ENCODE measurements around the gene GALR3.

GALR3 gene

GRCh38 chr22:37818409-37819104 is 4.6 kb upstream of the GALR3 start:
- DNase-seq: peak; percentile 78
- H3K36me3 ChIP-seq: no peaks in the 10 kb centered on the region
- H3K4me3 ChIP-seq (ENCODE audit: low read depth, low read length): peak overlapping the region; percentile 25
- TF ChIP-seq, protein P1, sequence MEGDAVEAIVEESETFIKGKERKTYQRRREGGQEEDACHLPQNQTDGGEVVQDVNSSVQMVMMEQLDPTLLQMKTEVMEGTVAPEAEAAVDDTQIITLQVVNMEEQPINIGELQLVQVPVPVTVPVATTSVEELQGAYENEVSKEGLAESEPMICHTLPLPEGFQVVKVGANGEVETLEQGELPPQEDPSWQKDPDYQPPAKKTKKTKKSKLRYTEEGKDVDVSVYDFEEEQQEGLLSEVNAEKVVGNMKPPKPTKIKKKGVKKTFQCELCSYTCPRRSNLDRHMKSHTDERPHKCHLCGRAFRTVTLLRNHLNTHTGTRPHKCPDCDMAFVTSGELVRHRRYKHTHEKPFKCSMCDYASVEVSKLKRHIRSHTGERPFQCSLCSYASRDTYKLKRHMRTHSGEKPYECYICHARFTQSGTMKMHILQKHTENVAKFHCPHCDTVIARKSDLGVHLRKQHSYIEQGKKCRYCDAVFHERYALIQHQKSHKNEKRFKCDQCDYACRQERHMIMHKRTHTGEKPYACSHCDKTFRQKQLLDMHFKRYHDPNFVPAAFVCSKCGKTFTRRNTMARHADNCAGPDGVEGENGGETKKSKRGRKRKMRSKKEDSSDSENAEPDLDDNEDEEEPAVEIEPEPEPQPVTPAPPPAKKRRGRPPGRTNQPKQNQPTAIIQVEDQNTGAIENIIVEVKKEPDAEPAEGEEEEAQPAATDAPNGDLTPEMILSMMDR (IDR thresholded peaks at IDR 0.05; ENCODE audit: low read depth, low read length): peak; percentile 57
- peaks cover 22% of the 10 kb centered on the region for H3K27me3 ChIP-seq (ENCODE audit: insufficient read depth, low read depth, severe bottlenecking)
- no peaks in the 10 kb centered on the region for H3K9me3 ChIP-seq (ENCODE audit: severe bottlenecking)
- H3K27ac ChIP-seq: no peak overlapping the region

DNA sequence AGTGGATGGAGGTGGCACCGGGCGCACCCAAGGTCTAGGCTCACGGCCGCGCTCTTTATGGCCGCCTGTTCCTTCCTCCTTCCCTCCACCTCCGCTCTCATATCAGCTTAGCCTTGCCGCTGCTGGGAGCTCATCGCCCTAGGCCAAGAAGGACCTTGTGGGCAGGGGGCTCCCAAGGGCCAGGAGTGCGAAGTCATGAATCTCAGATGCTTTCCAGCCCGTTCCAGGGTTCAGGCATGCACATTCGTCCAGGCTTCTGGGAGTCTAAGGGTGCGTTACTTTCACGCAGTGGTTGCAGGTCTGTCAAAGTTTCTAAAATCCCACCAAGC is 4.1 kb upstream of the GALR3 start:
- TF ChIP-seq, protein P1 (IDR thresholded peaks at IDR 0.05; ENCODE audit: low read depth, low read length): no peak
- Histone ChIP-seq H3K4me3 (ENCODE audit: low read depth, low read length) (peak overlapping the region; percentile 25), H3K36me3 (no peaks in the 10 kb centered on the region), H3K27ac (no peak overlapping the region), H3K27me3 (ENCODE audit: insufficient read depth, low read depth, severe bottlenecking) (peaks cover 23% of the 10 kb centered on the region), H3K9me3 (ENCODE audit: severe bottlenecking) (no peaks in the 10 kb centered on the region)
- no peak for DNase-seq

- Histone ChIP-seq H3K27ac (no peak overlapping the region), H3K36me3 (no peaks in the 10 kb centered on the region), H3K9me3 (ENCODE audit: severe bottlenecking) (no peaks in the 10 kb centered on the region), H3K4me3 (ENCODE audit: low read depth, low read length) (no peak overlapping the region), H3K27me3 (ENCODE audit: insufficient read depth, low read depth, severe bottlenecking) (peaks cover 26% of the 10 kb centered on the region)
- DNase-seq: no peak
- TF ChIP-seq, protein P1 (IDR thresholded peaks at IDR 0.05; ENCODE audit: low read depth, low read length): no peak
Measured at GRCh38 chr22:37820350-37820749, 2.8 kb upstream of the GALR3 start.

DNA sequence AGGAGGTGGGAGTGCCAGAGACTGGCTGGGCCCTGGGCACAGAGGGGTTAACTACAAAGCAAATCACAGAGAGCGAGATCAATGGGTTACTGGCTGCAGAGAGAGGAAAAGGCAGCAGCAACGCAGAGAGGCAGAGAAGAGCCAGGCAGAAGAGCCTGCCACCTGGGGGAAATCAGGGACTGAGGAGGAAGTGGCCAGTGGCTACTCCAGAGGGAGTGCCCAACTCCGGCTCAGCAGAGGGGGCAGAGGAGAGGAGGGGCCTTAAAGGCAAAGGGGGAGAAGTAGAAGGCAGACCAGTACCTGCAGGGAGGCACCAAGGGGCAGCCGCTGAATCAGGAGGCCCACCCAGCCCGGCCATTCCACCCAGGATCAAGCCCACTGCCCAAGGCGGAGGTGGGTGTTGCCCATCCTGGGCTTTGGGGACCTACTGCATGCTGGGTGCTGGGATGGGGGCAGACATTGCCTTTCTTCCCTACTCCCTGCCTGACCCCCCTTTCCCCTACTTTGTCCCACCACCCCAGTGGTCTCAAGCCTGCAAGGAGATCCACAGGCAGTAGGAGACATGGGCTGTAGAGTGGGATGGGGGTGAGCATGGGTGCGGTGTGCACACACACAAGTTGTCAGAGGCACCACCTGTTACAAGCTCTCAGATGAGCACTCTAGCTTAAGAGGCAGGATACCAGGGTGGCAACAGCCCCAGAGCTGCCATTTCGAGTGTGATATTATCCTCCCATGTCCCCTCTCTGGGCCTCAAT is 926 bp upstream of the GALR3 start:
- H3K36me3 ChIP-seq: no peaks in the 10 kb centered on the region
- H3K4me3 ChIP-seq (ENCODE audit: low read depth, low read length): no peak overlapping the region
- H3K27me3 ChIP-seq (ENCODE audit: insufficient read depth, low read depth, severe bottlenecking): peaks cover 26% of the 10 kb centered on the region
- H3K9me3 ChIP-seq (ENCODE audit: severe bottlenecking): no peaks in the 10 kb centered on the region
- H3K27ac ChIP-seq: no peak overlapping the region
- TF ChIP-seq, protein P1 (IDR thresholded peaks at IDR 0.05; ENCODE audit: low read depth, low read length): no peak
- DNase-seq: no peak

DNA sequence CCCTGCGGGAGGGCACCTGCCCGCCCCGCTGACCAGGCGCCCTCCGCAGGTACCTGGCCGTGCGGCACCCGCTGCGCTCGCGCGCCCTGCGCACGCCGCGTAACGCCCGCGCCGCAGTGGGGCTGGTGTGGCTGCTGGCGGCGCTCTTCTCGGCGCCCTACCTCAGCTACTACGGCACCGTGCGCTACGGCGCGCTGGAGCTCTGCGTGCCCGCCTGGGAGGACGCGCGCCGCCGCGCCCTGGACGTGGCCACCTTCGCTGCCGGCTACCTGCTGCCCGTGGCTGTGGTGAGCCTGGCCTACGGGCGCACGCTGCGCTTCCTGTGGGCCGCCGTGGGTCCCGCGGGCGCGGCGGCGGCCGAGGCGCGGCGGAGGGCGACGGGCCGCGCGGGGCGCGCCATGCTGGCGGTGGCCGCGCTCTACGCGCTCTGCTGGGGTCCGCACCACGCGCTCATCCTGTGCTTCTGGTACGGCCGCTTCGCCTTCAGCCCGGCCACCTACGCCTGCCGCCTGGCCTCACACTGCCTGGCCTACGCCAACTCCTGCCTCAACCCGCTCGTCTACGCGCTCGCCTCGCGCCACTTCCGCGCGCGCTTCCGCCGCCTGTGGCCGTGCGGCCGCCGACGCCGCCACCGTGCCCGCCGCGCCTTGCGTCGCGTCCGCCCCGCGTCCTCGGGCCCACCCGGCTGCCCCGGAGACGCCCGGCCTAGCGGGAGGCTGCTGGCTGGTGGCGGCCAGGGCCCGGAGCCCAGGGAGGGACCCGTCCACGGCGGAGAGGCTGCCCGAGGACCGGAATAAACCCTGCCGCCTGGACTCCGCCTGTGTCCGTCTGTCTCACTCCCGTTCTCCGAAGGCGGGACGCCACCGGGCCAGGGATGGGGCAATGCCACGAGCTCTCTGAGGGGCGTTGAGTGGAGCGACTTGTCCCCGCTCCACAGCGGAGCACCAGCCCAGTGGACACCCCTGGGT is 1.8 kb downstream of the GALR3 start:
- TF ChIP-seq, protein P1 (IDR thresholded peaks at IDR 0.05; ENCODE audit: low read depth, low read length): no peak
- Histone ChIP-seq H3K27me3 (ENCODE audit: insufficient read depth, low read depth, severe bottlenecking) (peaks cover 10% of the 10 kb centered on the region), H3K36me3 (peaks cover 9% of the 10 kb centered on the region), H3K27ac (no peak overlapping the region), H3K9me3 (ENCODE audit: severe bottlenecking) (no peaks in the 10 kb centered on the region), H3K4me3 (ENCODE audit: low read depth, low read length) (no peak overlapping the region)
- DNase-seq: no peak

All from WERI-Rb-1 (cell line).